Vagina (tissue), 2 donors: Measurements from ENCODE around the gene LRFN5.

ENCODE experiments used
- POLR2AphosphoS5 ChIP-seq, 2 donors: sonication (generic); formaldehyde crosslinking; IDR thresholded peaks; one replicate each; pipeline ENCODE4 v1.9.0; 2017; ENCODE audit warnings: antibody characterized with exemption in 2 of 2, mild to moderate bottlenecking in 2 of 2, low read depth in 1 of 2; ENCODE audit not compliant: insufficient read depth in 1 of 2
- TF ChIP-seq, protein P1 (sequence below), 3 experiments: fragments of 450-650 bp in 2 of 3; fragments of 200-600 bp in 1 of 3; sonication (generic) in 1 of 3; IDR thresholded peaks; one replicate each; pipeline ENCODE4 v1.5.1; 2017 to 2019; ENCODE audit warnings: antibody characterized with exemption in 3 of 3, mild to moderate bottlenecking in 2 of 3, moderate library complexity in 2 of 3

DNA sequence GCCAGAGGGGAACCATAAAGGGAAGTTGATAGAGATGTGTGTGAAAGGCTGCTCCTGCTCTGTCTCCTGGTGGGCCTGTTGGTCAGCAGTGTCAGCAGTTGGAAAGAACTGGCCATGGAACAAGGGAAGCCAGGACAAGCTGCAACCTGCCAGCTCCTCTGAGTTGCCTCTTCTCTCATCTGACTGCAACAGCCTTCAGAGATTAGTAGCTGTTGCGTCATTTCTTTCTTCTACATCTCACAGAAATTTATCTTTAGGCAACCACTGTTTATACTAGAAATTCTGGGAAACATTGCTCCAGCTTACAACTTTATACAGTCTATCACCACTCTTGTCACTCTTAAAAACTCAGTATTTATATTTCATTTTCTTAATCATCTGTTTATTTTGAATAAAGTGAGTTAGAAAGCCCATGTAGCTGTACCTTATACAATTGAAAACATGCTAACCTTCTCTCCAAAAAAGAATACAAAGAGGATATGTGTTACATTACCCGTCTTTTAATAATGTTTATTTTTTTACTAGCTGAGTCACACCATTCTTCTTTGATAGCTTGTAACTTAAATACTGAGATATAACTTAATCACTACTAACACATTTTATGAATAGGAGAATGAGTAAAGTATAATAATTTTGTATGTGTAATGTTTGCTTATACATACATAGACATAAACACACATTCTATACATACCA lies 224.2 kb downstream of the LRFN5 start:
- TF ChIP-seq, protein P1, sequence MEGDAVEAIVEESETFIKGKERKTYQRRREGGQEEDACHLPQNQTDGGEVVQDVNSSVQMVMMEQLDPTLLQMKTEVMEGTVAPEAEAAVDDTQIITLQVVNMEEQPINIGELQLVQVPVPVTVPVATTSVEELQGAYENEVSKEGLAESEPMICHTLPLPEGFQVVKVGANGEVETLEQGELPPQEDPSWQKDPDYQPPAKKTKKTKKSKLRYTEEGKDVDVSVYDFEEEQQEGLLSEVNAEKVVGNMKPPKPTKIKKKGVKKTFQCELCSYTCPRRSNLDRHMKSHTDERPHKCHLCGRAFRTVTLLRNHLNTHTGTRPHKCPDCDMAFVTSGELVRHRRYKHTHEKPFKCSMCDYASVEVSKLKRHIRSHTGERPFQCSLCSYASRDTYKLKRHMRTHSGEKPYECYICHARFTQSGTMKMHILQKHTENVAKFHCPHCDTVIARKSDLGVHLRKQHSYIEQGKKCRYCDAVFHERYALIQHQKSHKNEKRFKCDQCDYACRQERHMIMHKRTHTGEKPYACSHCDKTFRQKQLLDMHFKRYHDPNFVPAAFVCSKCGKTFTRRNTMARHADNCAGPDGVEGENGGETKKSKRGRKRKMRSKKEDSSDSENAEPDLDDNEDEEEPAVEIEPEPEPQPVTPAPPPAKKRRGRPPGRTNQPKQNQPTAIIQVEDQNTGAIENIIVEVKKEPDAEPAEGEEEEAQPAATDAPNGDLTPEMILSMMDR (IDR thresholded peaks at IDR 0.05): no peak
- TF ChIP-seq POLR2AphosphoS5 (IDR thresholded peaks at IDR 0.05; ENCODE audit: insufficient read depth in 1 of 2, low read depth in 1 of 2): no peak
